ENCODE measurements around the gene YIF1B. TPM values are rescaled to one million over a fixed set of nuclear protein-coding genes. Genes with fewer than 3 reads are reported as not detected.

YIF1B gene
- total RNA-seq, 2 experiments from 2014 or later: 69.7 to 76.7 TPM

- H3K4me1 Mint-ChIP-seq: peaks cover 4% of the 10 kb centered on the region
- DNase-seq (no peak), ATAC-seq (no peak)
- no peak overlapping the region for H3K4me3 Mint-ChIP-seq
- no peaks in the 10 kb centered on the region for H3K27me3 Mint-ChIP-seq
- CTCF ChIA-PET: interaction anchor here (0.5 to 1.6 kb wide), 2 partner anchors 63 to 73 kb away, joined by 3 read pairs; no protein-coding TSS in a partner anchor
- H3K36me3 Mint-ChIP-seq: peaks cover 10% of the 10 kb centered on the region
- no peaks in the 10 kb centered on the region for H3K9me3 Mint-ChIP-seq (ENCODE audit: low read depth)
- H3K27ac Mint-ChIP-seq: no peak overlapping the region
Observed at GRCh38 chr19:38307597-38307996, 8.2 kb downstream of the YIF1B start.

DNA sequence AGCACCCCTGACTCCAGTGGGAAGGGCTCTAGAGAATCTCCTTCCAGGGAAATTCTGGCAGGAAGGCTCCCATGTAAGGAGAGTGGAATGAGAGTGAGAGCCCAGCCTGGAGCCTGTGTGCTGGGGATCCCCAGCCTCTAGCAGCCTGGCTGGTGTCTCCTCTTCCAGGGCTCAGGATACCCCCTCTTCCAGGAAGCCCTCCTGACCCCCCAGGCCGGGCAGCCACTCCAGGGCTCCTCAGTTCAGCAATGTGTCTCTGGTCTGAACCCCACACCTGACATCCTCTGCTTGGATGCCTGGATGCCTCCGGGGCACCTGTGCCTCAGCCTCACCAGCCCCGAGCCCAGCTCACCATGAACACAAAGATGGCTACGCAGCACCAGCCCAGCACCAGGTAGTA, 8.7 kb downstream of the YIF1B start:
- Mint-ChIP-seq H3K27ac (no peak overlapping the region), H3K4me1 (peaks cover 4% of the 10 kb centered on the region), H3K36me3 (peaks cover 10% of the 10 kb centered on the region), H3K27me3 (no peaks in the 10 kb centered on the region), H3K4me3 (no peak overlapping the region), H3K9me3 (ENCODE audit: low read depth) (no peaks in the 10 kb centered on the region)
- CTCF ChIA-PET: interaction anchor here (0.5 to 1.6 kb wide), 2 partner anchors 63 to 72 kb away, joined by 3 read pairs; no protein-coding TSS in a partner anchor
- ATAC-seq (no peak), DNase-seq (no peak)

- Mint-ChIP-seq H3K27ac (no peak overlapping the region), H3K27me3 (no peaks in the 10 kb centered on the region), H3K4me3 (no peak overlapping the region), H3K4me1 (peaks cover under 1% of the 10 kb centered on the region), H3K9me3 (ENCODE audit: low read depth) (no peaks in the 10 kb centered on the region), H3K36me3 (peaks cover 9% of the 10 kb centered on the region)
- ATAC-seq: no peak
- no peak for DNase-seq
- CTCF ChIA-PET: no interaction called here
Observed at GRCh38 chr19:38306236-38306635, 9.5 kb downstream of the YIF1B start.

DNA sequence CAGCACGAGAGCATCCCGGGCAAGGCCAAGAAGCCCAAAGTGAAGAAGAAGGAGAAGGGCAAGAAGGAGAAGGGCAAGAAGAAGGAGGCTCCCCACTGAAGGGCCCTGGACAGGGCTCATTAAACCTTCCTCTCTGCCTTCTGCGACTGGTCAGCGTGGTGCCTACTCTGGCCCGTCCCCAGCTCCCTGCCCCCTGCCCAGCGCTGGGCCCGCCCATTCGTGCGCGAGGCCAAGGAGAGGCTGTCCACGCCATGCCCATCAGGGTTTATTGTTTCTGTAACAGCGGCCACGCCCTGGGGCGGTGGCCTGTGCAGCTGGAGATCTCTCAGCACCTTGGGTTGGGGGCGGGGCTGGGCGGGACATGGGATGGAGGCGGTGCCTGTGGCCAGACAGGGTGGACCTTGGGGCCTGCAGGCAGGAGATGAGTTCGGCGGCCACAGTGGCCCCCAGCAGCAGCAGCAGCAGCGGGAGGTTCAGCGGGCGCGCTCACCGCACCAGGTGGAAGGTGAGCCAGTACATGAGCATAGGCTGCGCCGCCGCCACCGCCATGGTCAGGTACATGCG, 10.8 kb downstream of the YIF1B start:
- Mint-ChIP-seq H3K27me3 (no peaks in the 10 kb centered on the region), H3K4me3 (no peak overlapping the region), H3K27ac (no peak overlapping the region), H3K36me3 (peaks cover 6% of the 10 kb centered on the region), H3K9me3 (ENCODE audit: low read depth) (no peaks in the 10 kb centered on the region), H3K4me1 (no peaks in the 10 kb centered on the region)
- ATAC-seq: no peak
- no peak for DNase-seq
- CTCF ChIA-PET: no interaction called here

DNA sequence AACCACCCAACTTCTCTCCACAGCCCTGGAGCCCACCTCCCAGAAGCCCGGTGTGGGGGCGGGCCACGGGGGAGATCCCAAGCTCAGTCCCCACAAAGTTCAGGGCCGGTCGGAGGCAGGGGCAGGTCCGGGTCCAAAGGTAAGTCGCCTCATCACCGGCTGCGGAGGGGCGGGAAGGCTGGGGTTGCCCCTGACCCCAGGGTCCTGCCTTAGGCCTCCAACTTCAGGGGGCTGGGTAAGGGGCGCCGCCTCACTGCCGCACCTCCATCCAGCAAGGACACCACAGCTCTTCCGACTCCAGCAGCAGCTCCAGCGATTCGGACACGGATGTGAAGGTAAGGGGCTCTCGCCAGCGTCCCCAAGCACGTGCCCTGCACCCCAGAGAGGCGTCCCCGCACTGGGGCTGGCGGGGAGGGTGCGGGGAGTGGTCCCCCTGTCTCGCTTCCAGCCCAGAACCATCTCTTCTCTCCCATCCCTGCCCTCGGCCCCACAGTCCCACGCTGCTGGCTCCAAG, 11.3 kb downstream of the YIF1B start:
- no peak for ATAC-seq
- Mint-ChIP-seq H3K36me3 (peaks cover 6% of the 10 kb centered on the region), H3K4me1 (no peaks in the 10 kb centered on the region), H3K4me3 (no peak overlapping the region), H3K27ac (no peak overlapping the region), H3K9me3 (ENCODE audit: low read depth) (no peaks in the 10 kb centered on the region), H3K27me3 (no peaks in the 10 kb centered on the region)
- DNase-seq: no peak
- CTCF ChIA-PET: no interaction called here

DNA sequence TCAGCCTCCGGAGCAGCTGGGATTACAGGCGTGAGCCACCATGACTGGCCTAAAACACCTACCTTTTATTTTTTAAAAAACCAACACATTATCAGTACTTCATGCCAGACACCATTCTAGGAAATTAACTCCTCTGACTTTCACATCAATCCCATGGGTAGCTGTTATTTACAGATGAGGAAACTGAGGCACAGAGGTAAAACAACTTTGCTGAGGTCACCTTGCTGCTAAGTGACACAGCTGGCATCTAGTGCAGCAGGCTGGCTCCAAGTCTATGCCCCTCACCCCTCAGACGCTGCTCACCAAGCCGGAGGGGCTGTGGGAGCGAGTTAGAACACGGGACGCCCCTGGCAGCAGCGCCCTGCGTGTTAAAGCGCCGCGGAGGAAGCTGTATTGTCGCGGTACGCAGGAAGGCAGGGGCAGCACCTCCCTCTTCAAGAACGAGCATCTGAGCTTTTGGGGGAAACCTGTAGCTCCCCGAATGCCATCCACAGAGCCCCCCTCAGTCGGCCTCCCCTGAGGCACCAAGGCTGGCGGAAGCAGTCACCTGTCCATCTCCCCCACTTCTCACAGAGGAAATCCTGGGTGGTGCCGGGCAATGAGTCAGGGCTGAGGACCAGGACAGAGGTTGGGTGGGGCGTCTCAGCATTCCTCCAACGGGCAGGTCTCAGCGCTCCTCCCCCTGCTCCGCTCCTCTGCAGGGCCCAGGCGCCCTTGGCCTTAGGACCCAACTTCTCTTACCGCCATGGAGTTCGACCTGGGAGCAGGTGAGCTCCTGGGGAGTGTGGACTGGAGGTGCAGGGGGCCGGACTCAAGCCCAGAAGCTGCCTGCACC, 12.0 kb downstream of the YIF1B start, which contains the start of gene C19orf33:
C19orf33 (plus strand) TSS at position 735 of the 835 bp plus-strand sequence; CDS start at position 746, 11 bp downstream.
- DNase-seq (no peak), ATAC-seq (no peak)
- peaks cover 6% of the 10 kb centered on the region for H3K36me3 Mint-ChIP-seq
- no peak within 1 kb of the TSS for H3K27ac Mint-ChIP-seq
- no peak within 1 kb of the TSS for H3K4me3 Mint-ChIP-seq
- CTCF ChIA-PET: interaction anchor here (1.2 kb wide), 1 partner anchor 161 kb away, joined by 3 read pairs; no protein-coding TSS in a partner anchor
- no peaks in the 10 kb centered on the region for H3K9me3 Mint-ChIP-seq (ENCODE audit: low read depth)
- no peaks in the 10 kb centered on the region for H3K27me3 Mint-ChIP-seq
- no peaks in the 10 kb centered on the region for H3K4me1 Mint-ChIP-seq

GRCh38 chr19:38298821-38299680, 16.7 kb downstream of the YIF1B start:
- Mint-ChIP-seq H3K9me3 (ENCODE audit: low read depth) (no peaks in the 10 kb centered on the region), H3K36me3 (no peaks in the 10 kb centered on the region), H3K4me3 (no peak overlapping the region), H3K27me3 (no peaks in the 10 kb centered on the region), H3K4me1 (no peaks in the 10 kb centered on the region), H3K27ac (no peak overlapping the region)
- CTCF ChIA-PET: no interaction called here
- ATAC-seq (no peak), DNase-seq (no peak)

GRCh38 chr19:38294090-38294489, 21.7 kb downstream of the YIF1B start:
- no peaks in the 10 kb centered on the region for H3K4me1 Mint-ChIP-seq
- no peaks in the 10 kb centered on the region for H3K9me3 Mint-ChIP-seq (ENCODE audit: low read depth)
- H3K27me3 Mint-ChIP-seq: no peaks in the 10 kb centered on the region
- H3K4me3 Mint-ChIP-seq: no peak overlapping the region
- no peak overlapping the region for H3K27ac Mint-ChIP-seq
- H3K36me3 Mint-ChIP-seq: no peaks in the 10 kb centered on the region
- ATAC-seq: no peak
- CTCF ChIA-PET: interaction anchor here (1.0 kb wide), 1 partner anchor 392 kb away, joined by 3 read pairs; no protein-coding TSS in a partner anchor
- no peak for DNase-seq

DNA sequence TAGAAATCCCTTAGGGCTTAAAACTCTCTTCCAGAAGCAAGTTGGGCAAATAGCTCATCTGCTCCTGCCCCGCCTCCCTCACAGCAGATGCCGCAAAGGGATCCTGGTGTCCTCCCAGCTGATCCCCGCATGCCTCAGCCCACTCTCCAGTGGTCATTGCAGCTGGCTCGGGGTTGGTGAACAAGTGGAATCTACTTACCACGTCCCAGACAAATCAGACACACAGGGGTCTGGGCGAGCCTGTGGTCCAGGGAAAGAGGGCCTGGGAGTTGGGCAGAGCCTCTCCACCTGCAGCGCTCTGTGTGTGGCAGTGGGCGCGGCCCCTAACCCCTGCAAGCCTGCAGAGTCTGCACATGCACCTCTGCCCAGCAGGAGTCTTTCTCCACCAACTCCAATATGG, 22.5 kb downstream of the YIF1B start:
- CTCF ChIA-PET: no interaction called here
- Mint-ChIP-seq H3K4me3 (no peak overlapping the region), H3K9me3 (ENCODE audit: low read depth) (no peaks in the 10 kb centered on the region), H3K36me3 (no peaks in the 10 kb centered on the region), H3K27ac (no peak overlapping the region), H3K27me3 (no peaks in the 10 kb centered on the region), H3K4me1 (no peaks in the 10 kb centered on the region)
- ATAC-seq (no peak), DNase-seq (no peak)

DNA sequence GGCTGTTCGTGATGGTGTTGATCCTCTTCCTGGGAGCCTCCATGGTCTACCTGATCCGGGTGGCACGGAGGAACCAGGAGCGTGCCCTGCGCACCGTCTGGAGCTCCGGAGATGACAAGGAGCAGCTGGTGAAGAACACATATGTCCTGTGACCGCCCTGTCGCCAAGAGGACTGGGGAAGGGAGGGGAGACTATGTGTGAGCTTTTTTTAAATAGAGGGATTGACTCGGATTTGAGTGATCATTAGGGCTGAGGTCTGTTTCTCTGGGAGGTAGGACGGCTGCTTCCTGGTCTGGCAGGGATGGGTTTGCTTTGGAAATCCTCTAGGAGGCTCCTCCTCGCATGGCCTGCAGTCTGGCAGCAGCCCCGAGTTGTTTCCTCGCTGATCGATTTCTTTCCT, 23.9 kb downstream of the YIF1B start:
- CTCF ChIA-PET: no interaction called here

DNA sequence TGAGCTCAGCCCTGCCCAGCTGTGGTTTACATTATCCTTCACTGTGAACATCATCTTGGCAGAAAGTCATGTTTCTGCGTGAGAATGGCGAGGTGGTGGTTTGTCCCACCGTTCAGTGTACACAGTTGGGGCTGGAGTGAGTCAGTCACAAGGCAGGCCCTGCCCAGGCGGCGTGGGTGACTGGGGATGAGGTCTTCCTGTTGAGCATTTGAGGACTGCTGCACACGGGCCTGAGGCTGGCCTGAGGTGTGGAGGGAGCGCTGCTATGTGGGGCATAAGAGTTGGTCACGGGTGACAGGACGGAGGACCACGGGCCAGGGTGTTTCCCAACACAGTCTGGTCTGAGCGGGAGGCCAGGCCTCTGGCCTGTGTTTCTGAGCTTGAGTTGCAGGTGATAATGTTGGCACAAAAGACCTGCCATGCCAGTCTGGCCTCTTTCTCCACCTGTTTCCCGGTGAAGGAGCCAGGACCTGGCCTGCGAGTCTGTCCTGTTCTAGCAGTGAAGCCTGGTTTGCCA, 25.1 kb downstream of the YIF1B start:
- no peaks in the 10 kb centered on the region for H3K36me3 Mint-ChIP-seq
- DNase-seq (no peak), ATAC-seq (no peak)
- no peaks in the 10 kb centered on the region for H3K9me3 Mint-ChIP-seq (ENCODE audit: low read depth)
- H3K4me3 Mint-ChIP-seq: no peak overlapping the region
- no peak overlapping the region for H3K27ac Mint-ChIP-seq
- H3K27me3 Mint-ChIP-seq: no peaks in the 10 kb centered on the region
- no peaks in the 10 kb centered on the region for H3K4me1 Mint-ChIP-seq
- CTCF ChIA-PET: no interaction called here

More for the DNA sequence above, 23.9 kb downstream of the YIF1B start:
- H3K4me1 Mint-ChIP-seq: no peaks in the 10 kb centered on the region
- no peaks in the 10 kb centered on the region for H3K27me3 Mint-ChIP-seq
- H3K36me3 Mint-ChIP-seq: no peaks in the 10 kb centered on the region
- no peak for ATAC-seq
- H3K27ac Mint-ChIP-seq: no peak overlapping the region
- DNase-seq: no peak
- H3K9me3 Mint-ChIP-seq (ENCODE audit: low read depth): no peaks in the 10 kb centered on the region
- no peak overlapping the region for H3K4me3 Mint-ChIP-seq

GRCh38 chr19:38289955-38290354, 25.8 kb downstream of the YIF1B start:
- no peak overlapping the region for H3K4me3 Mint-ChIP-seq
- CTCF ChIA-PET: no interaction called here

More at GRCh38 chr19:38289955-38290354, 25.8 kb downstream of the YIF1B start:
- DNase-seq: no peak
- no peaks in the 10 kb centered on the region for H3K36me3 Mint-ChIP-seq
- no peaks in the 10 kb centered on the region for H3K4me1 Mint-ChIP-seq
- no peak overlapping the region for H3K27ac Mint-ChIP-seq
- no peaks in the 10 kb centered on the region for H3K9me3 Mint-ChIP-seq (ENCODE audit: low read depth)
- no peak for ATAC-seq
- no peaks in the 10 kb centered on the region for H3K27me3 Mint-ChIP-seq

All from activated CD8-positive, alpha-beta memory T cell treated with anti-CD3 and anti-CD28 coated beads, Interleukin-2, amount 10 ng/mL, durations not matched to agents 7 days and 5 days (primary cell).